ENCODE measurements around the gene DOC2A. TPM values are rescaled to one million over a fixed set of nuclear protein-coding genes. Genes with fewer than 3 reads are reported as not detected.

The DOC2A gene
- total RNA-seq, 1 donor: not detected

DNA sequence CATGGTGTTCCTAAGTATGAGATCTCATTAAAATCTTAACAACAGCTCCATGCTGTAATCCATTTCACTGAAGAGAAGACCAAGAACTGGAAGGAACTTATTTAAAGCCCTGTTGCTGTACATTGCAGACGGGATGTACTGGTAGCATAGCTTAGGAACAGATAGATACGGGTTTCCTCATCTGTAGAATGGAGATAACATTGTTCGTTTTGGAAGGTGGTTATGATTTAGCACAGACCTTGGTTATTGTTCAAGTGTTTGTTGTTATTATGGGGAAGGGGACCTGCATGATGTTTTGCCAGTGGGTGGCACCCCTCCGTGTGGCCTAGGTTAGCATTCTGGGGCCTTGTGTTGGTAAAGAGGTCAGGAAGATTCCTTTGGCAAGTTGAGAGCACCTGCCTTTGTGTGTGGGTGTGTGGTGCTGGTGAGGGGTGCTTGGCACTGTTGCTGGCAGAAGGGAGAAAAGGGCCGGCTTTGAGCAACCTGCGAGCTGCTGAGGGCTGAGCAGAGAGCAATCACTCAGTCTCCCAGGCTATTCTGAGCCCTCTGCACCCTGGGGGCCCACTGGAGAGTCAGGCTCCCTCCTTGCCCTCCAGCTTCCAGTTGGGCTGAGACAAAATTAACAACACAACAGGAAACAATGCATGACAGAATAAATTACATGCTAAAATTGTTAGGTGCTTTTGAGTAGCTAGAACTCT lies 34.9 kb downstream of the DOC2A start:
- H3K4me3 ChIP-seq (ENCODE audit: low read depth, low read length): peak overlapping the region; percentile 92
- DNase-seq (ENCODE audit: low read depth): peak; percentile 23

DNA sequence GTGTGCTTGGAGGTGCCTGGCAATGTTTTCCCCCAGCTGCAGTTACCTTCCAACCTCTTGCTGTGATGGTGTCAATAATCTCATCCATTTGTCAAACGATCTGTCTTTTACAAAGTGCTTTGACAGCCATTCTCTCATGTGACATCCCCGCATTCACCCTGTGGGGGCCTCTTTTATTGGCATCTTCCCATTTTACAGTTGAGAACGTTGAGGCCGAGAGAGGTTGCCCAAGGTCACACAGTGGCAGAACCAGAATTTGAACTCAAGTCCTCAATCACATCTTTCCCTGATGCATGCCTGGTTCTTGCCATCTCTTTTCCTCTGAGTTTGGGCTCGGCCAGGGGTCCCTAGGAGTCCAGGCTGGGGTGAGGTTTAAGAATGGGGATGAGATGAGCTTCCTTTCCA lies 35.7 kb downstream of the DOC2A start:
- DNase-seq (ENCODE audit: low read depth): no peak
- H3K4me3 ChIP-seq (ENCODE audit: low read depth, low read length): peak overlapping the region; percentile 92
- TF ChIP-seq, protein P1, sequence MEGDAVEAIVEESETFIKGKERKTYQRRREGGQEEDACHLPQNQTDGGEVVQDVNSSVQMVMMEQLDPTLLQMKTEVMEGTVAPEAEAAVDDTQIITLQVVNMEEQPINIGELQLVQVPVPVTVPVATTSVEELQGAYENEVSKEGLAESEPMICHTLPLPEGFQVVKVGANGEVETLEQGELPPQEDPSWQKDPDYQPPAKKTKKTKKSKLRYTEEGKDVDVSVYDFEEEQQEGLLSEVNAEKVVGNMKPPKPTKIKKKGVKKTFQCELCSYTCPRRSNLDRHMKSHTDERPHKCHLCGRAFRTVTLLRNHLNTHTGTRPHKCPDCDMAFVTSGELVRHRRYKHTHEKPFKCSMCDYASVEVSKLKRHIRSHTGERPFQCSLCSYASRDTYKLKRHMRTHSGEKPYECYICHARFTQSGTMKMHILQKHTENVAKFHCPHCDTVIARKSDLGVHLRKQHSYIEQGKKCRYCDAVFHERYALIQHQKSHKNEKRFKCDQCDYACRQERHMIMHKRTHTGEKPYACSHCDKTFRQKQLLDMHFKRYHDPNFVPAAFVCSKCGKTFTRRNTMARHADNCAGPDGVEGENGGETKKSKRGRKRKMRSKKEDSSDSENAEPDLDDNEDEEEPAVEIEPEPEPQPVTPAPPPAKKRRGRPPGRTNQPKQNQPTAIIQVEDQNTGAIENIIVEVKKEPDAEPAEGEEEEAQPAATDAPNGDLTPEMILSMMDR (IDR thresholded peaks at IDR 0.05; ENCODE audit: insufficient read depth, low read length): no peak

More for the DNA sequence above, 34.9 kb downstream of the DOC2A start:
- TF ChIP-seq, protein P1 (IDR thresholded peaks at IDR 0.05; ENCODE audit: insufficient read depth, low read length): no peak

- TF ChIP-seq, protein P1 (IDR thresholded peaks at IDR 0.05; ENCODE audit: insufficient read depth, low read length): no peak
- peak overlapping the region; percentile 92 for H3K4me3 ChIP-seq (ENCODE audit: low read depth, low read length)
- peak; percentile 16 for DNase-seq (ENCODE audit: low read depth)
Observed at GRCh38 chr16:29974291-29975133, 36.3 kb downstream of the DOC2A start.

DNA sequence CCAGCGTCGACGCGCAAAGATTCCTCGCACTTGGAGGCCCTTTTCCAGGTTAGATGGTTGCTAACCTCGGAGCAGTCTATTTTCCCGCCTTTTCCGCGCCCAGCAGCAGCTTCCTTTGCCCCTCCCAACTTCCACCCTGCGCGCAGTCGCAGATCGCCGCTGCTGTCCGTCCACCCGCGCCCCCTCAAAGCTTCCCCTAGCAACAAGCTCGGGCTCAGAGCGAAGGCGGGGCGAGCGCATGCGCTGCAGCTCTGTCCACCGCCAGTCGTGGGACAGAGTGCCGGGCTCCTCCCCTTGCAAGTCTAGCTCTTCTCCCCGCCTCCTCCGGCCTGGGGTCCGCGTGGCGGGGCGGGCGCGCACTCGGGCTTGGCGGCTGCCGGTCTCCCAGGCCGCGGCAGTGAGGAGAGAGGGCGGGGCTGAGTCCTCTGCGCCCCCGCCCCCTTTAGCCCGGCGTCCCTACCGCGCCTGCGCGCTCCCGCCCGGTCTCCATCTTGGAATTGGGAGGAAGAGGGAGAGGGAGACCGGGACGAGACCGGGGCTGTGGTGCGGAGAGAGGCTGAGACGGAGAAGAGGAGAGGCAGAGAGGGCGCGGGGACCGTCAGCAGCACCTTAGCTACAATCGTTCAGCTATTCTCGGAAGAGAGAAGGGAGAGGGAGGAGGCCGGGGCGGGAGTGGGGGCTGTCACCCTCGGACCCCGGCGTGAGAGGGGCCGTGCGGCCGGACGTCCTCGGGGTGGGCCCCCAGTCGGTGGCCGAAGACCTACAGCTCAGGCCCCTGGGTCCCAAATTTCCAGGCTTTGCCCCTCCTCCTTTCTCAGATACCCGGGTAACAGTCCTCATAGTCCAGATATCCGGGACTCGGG lies 37.2 kb downstream of the DOC2A start, which contains the start of gene TAOK2:
TAOK2 (plus strand) TSS at position 485 of the 863 bp plus-strand sequence. CDS start 3,905 bp downstream, outside the sequence.
- H3K4me3 ChIP-seq (ENCODE audit: low read depth, low read length): peak within 1 kb of the TSS; percentile 92
- DNase-seq (ENCODE audit: low read depth): peak; percentile 99
- TF ChIP-seq, protein P1 (IDR thresholded peaks at IDR 0.05; ENCODE audit: insufficient read depth, low read length): no peak

DNA sequence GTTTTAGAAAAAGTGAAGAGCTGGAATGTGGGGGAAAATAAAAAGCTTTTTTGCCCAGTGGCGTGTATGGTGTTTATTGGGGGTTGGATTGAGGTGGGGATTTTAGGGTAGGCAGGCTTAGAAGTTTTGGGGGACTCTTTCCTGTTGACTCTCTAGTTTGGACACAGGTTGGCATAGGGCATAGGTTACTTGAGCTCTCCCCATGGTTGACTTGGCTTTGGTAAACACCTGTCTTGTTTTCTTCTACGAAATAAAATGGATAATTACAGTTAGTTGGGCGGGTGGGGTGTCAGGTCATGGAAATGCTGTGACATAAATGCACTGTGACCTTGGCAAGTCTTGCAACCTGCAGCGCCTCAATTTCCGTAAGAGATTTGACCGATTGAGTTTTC lies 37.8 kb downstream of the DOC2A start:
- TF ChIP-seq, protein P1 (IDR thresholded peaks at IDR 0.05; ENCODE audit: insufficient read depth, low read length): no peak

DNA sequence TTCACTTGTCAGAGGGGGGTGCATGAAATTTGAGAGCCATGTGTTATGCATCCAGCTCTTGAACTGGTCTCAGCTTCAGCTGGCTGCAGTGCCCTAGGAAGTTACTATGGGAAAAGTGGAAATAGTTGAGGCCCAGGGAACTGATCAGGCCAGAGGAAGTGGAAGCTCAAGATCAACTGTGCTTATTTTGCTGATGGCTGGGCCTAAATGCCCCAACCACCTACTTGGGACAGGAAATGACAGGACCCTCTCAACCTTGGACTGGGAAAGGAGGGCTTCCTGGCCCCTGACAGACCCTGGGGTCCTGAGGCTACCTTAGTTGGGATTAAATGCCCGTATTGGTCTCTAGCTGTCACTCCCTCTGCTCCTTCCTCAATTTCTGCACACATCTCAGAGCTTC lies 38.3 kb downstream of the DOC2A start:
- no peak for DNase-seq (ENCODE audit: low read depth)
- TF ChIP-seq, protein P1 (IDR thresholded peaks at IDR 0.05; ENCODE audit: insufficient read depth, low read length): no peak
- no peak overlapping the region for H3K4me3 ChIP-seq (ENCODE audit: low read depth, low read length)

More for the DNA sequence above, 37.8 kb downstream of the DOC2A start:
- DNase-seq (ENCODE audit: low read depth): no peak
- no peak overlapping the region for H3K4me3 ChIP-seq (ENCODE audit: low read depth, low read length)

All from fibroblast of the aortic adventitia (primary cell).